ENCODE measurements around the gene LRWD1. TPM values are rescaled to one million over a fixed set of nuclear protein-coding genes. Genes with fewer than 3 reads are reported as not detected.
"Not testable (repeated sequence)": the region's sequence is repeated elsewhere in the genome, so short reads cannot be mapped to it uniquely, and the experiment has no call there.

The LRWD1 gene
- total and polyA plus RNA-seq, 2 donors (not counting 1 experiment from before 2014, with no cell fraction given), result 58.2 to 83.7 TPM

DNA sequence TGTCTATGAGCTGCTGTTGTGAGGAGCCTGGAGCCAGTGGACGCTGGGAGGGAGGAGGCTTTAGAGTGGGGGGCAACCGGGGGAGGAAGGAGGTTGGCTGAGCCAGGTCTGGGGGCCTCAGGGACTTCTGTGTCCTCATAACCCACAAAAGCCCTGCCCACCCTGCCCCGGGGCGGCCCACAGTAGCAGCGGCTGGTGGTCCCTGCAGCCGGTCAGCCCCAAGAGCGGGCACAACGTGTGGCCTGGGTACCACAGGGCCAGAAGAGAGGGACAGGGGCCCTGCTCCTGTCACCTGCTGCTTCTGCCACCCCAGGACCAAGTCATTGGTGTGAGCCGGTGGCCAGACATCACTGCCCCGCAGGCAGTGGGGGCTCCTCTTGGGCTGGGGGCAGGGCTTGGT lies 17.2 kb downstream of the LRWD1 start:
- H2AFZ ChIP-seq (ENCODE audit: insufficient read depth, low read depth, low read length, poor library complexity, severe bottlenecking); H3K4me2 ChIP-seq (replicated peaks; ENCODE audit: low read depth, low read length, poor library complexity, severe bottlenecking); H3K4me3 ChIP-seq (ENCODE audit: control extremely low read depth in 1 of 5, extremely low read depth in 1 of 5, insufficient read depth in 1 of 5, low read depth in 2 of 5, low read length in 4 of 5); ATAC-seq (ENCODE audit: low read depth); CTCF ChIA-PET; H3K27ac Mint-ChIP-seq; H3K27ac ChIP-seq (ENCODE audit: low read length in 2 of 2); POLR2A ChIA-PET; H3K27me3 Mint-ChIP-seq; H3K4me1 ChIP-seq (ENCODE audit: control insufficient read depth in 2 of 2, insufficient read depth in 2 of 2, low read length in 2 of 2); H4K20me1 ChIP-seq (ENCODE audit: control insufficient read depth, insufficient read depth, low read length, poor library complexity, severe bottlenecking); DNase-seq; H3K9ac ChIP-seq (ENCODE audit: low read length); H3K79me2 ChIP-seq (ENCODE audit: control insufficient read depth, insufficient read depth, low read length); H3K9me3 Mint-ChIP-seq (ENCODE audit: insufficient read depth); intact Hi-C loops (cut with micrococcal nuclease); H3K4me1 Mint-ChIP-seq; H3K4me3 Mint-ChIP-seq; H3K36me3 ChIP-seq (replicated peaks in 1 of 2; ENCODE audit: control extremely low read depth in 1 of 2, control insufficient read depth in 1 of 2, extremely low read depth in 1 of 2, insufficient read depth in 2 of 2, low read length in 1 of 2); H3K9me3 ChIP-seq (ENCODE audit: control extremely low read depth in 1 of 3, control insufficient read depth in 2 of 3, insufficient read depth in 1 of 3, low read length in 2 of 3); H3K27me3 ChIP-seq (replicated peaks in 1 of 4; ENCODE audit: control extremely low read depth in 1 of 4, control insufficient read depth in 3 of 4, insufficient read depth in 4 of 4, low read length in 3 of 4): not testable (repeated sequence)
- no CpG with 5 or more reads among the region's 10 CpGs for WGBS (ENCODE audit: insufficient coverage)

DNA sequence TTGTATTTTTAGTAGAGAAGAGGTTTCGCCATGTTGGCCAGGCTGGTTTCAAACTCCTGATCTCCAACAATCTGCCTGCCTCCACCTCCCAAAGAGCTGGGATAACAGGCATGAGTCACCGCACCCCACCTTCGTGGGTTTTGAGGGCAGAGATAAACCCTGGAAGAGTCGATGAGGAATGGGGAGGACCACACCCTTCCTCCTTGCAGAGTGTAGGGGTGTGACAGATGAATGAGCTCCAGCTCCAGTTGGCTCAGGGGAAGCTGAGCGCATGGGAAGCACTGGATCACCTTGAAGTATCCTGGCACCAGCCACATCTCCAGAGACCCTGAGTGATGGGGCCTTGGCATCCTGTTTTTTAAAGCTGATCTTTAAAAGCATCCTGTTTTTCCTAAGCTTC lies 19.5 kb downstream of the LRWD1 start:
- H3K4me1 Mint-ChIP-seq; DNase-seq; H3K27me3 ChIP-seq (replicated peaks in 1 of 4; ENCODE audit: control extremely low read depth in 1 of 4, control insufficient read depth in 3 of 4, insufficient read depth in 4 of 4, low read length in 3 of 4); ATAC-seq (ENCODE audit: low read depth); POLR2A ChIA-PET; H3K9ac ChIP-seq (ENCODE audit: low read length); H3K79me2 ChIP-seq (ENCODE audit: control insufficient read depth, insufficient read depth, low read length); H3K4me3 ChIP-seq (ENCODE audit: control extremely low read depth in 1 of 5, extremely low read depth in 1 of 5, insufficient read depth in 1 of 5, low read depth in 2 of 5, low read length in 4 of 5); H3K4me2 ChIP-seq (replicated peaks; ENCODE audit: low read depth, low read length, poor library complexity, severe bottlenecking); H3K4me3 Mint-ChIP-seq; CTCF ChIA-PET; H4K20me1 ChIP-seq (ENCODE audit: control insufficient read depth, insufficient read depth, low read length, poor library complexity, severe bottlenecking); intact Hi-C loops (cut with micrococcal nuclease); H3K27me3 Mint-ChIP-seq; H3K27ac Mint-ChIP-seq; H3K9me3 Mint-ChIP-seq (ENCODE audit: insufficient read depth); H3K27ac ChIP-seq (ENCODE audit: low read length in 2 of 2); H3K36me3 ChIP-seq (replicated peaks in 1 of 2; ENCODE audit: control extremely low read depth in 1 of 2, control insufficient read depth in 1 of 2, extremely low read depth in 1 of 2, insufficient read depth in 2 of 2, low read length in 1 of 2); H3K9me3 ChIP-seq (ENCODE audit: control extremely low read depth in 1 of 3, control insufficient read depth in 2 of 3, insufficient read depth in 1 of 3, low read length in 2 of 3); H3K4me1 ChIP-seq (ENCODE audit: control insufficient read depth in 2 of 2, insufficient read depth in 2 of 2, low read length in 2 of 2); H2AFZ ChIP-seq (ENCODE audit: insufficient read depth, low read depth, low read length, poor library complexity, severe bottlenecking): not testable (repeated sequence)
- no CpG with 5 or more reads among the region's 5 CpGs for WGBS (ENCODE audit: insufficient coverage)

- H2AFZ ChIP-seq (ENCODE audit: insufficient read depth, low read depth, low read length, poor library complexity, severe bottlenecking); H3K27me3 Mint-ChIP-seq; H3K4me3 Mint-ChIP-seq; DNase-seq; H3K4me2 ChIP-seq (replicated peaks; ENCODE audit: low read depth, low read length, poor library complexity, severe bottlenecking); H3K36me3 ChIP-seq (replicated peaks in 1 of 2; ENCODE audit: control extremely low read depth in 1 of 2, control insufficient read depth in 1 of 2, extremely low read depth in 1 of 2, insufficient read depth in 2 of 2, low read length in 1 of 2); H3K4me1 Mint-ChIP-seq; H4K20me1 ChIP-seq (ENCODE audit: control insufficient read depth, insufficient read depth, low read length, poor library complexity, severe bottlenecking); CTCF ChIA-PET; H3K9me3 ChIP-seq (ENCODE audit: control extremely low read depth in 1 of 3, control insufficient read depth in 2 of 3, insufficient read depth in 1 of 3, low read length in 2 of 3); H3K4me3 ChIP-seq (ENCODE audit: control extremely low read depth in 1 of 5, extremely low read depth in 1 of 5, insufficient read depth in 1 of 5, low read depth in 2 of 5, low read length in 4 of 5); POLR2A ChIA-PET; H3K79me2 ChIP-seq (ENCODE audit: control insufficient read depth, insufficient read depth, low read length); H3K27ac Mint-ChIP-seq; H3K9me3 Mint-ChIP-seq (ENCODE audit: insufficient read depth); H3K4me1 ChIP-seq (ENCODE audit: control insufficient read depth in 2 of 2, insufficient read depth in 2 of 2, low read length in 2 of 2); H3K27me3 ChIP-seq (replicated peaks in 1 of 4; ENCODE audit: control extremely low read depth in 1 of 4, control insufficient read depth in 3 of 4, insufficient read depth in 4 of 4, low read length in 3 of 4); intact Hi-C loops (cut with micrococcal nuclease); H3K9ac ChIP-seq (ENCODE audit: low read length); H3K27ac ChIP-seq (ENCODE audit: low read length in 2 of 2): not testable (repeated sequence)
- WGBS (ENCODE audit: insufficient coverage), result no CpG with 5 or more reads among the region's 12 CpGs
- ATAC-seq (ENCODE audit: low read depth), result peak; percentile 31
These were observed 25.8 kb downstream of the LRWD1 start for GRCh38 chr7:102490529-102491075.

DNA sequence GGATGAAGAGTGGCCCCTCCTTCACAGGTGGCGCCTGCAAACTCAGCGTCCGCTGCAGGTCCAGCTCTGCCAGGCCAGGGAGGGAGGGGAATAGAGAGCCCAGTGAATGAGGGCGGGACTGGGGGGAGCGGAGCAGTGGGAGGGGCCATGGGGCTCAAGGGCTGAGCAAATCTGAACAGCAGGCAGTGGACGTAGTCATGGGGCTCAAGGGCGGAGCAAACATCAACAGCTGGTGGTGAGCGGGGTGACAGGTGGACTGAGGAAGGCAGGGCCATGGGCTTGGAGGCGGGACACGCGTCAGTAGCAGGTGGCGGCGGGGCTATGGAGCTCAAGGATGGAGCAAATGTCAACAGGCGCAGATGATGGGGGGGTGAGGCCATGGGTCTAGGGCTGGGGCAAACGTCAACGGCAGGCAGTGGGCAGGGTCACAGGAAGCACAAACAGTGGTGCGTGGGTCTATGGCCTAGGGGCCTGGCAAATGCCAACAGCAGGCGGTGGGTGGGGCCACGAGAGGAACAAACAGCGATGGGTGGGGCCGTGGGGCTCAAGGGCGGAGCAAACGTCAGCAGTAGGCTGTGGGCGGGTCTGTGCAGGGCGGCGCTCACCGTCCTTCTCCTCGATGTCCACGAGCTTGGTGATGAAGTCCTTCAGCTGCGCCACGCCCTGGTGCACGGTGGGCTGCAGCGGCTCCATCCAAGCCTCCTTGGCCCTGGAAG lies 28.6 kb downstream of the LRWD1 start:
- H4K20me1 ChIP-seq (ENCODE audit: control insufficient read depth, insufficient read depth, low read length, poor library complexity, severe bottlenecking); H3K9me3 Mint-ChIP-seq (ENCODE audit: insufficient read depth); H3K27ac ChIP-seq (ENCODE audit: low read length in 2 of 2); H2AFZ ChIP-seq (ENCODE audit: insufficient read depth, low read depth, low read length, poor library complexity, severe bottlenecking); H3K9ac ChIP-seq (ENCODE audit: low read length); H3K4me1 ChIP-seq (ENCODE audit: control insufficient read depth in 2 of 2, insufficient read depth in 2 of 2, low read length in 2 of 2); H3K27me3 ChIP-seq (replicated peaks in 1 of 4; ENCODE audit: control extremely low read depth in 1 of 4, control insufficient read depth in 3 of 4, insufficient read depth in 4 of 4, low read length in 3 of 4); H3K4me3 Mint-ChIP-seq; POLR2A ChIA-PET; H3K9me3 ChIP-seq (ENCODE audit: control extremely low read depth in 1 of 3, control insufficient read depth in 2 of 3, insufficient read depth in 1 of 3, low read length in 2 of 3); H3K27ac Mint-ChIP-seq; H3K4me2 ChIP-seq (replicated peaks; ENCODE audit: low read depth, low read length, poor library complexity, severe bottlenecking); H3K4me1 Mint-ChIP-seq; H3K27me3 Mint-ChIP-seq; intact Hi-C loops (cut with micrococcal nuclease); H3K4me3 ChIP-seq (ENCODE audit: control extremely low read depth in 1 of 5, extremely low read depth in 1 of 5, insufficient read depth in 1 of 5, low read depth in 2 of 5, low read length in 4 of 5); H3K36me3 ChIP-seq (replicated peaks in 1 of 2; ENCODE audit: control extremely low read depth in 1 of 2, control insufficient read depth in 1 of 2, extremely low read depth in 1 of 2, insufficient read depth in 2 of 2, low read length in 1 of 2); DNase-seq; H3K79me2 ChIP-seq (ENCODE audit: control insufficient read depth, insufficient read depth, low read length); CTCF ChIA-PET: not testable (repeated sequence)
- ATAC-seq (ENCODE audit: low read depth), result peak; percentile 60
- no CpG with 5 or more reads among the region's 33 CpGs for WGBS (ENCODE audit: insufficient coverage)

Data from B cell (primary cell).